Measurements from ENCODE around the gene COPZ1. TPM values are rescaled to one million over a fixed set of nuclear protein-coding genes. Genes with fewer than 3 reads are reported as not detected.
"Not testable (repeated sequence)": the region's sequence is repeated elsewhere in the genome, so short reads cannot be mapped to it uniquely, and the experiment has no call there.

Gene COPZ1
- total and polyA plus RNA-seq, 9 of the 15 experiments (the other 6 are each of a cell fraction or from before 2014, with no cell fraction given), result 137 to 487 (median 233) TPM

- peak in 1 of 3 experiments; percentile 72; a peak in 2 of 6 replicates for TF ChIP-seq ZBTB11 (CRISPR knock-in tag; IDR thresholded peaks at IDR 0.05)
Observed at GRCh38 chr12:54280468-54281260, 44.3 kb upstream of the COPZ1 start, which contains the start of gene HNRNPA1 (continued).

- peak overlapping the region; percentile 100 for H3K4me2 ChIP-seq (ENCODE audit: insufficient read depth, low read length)
- H3K9me1 ChIP-seq (ENCODE audit: control insufficient read depth, insufficient read depth, low read length); FAIRE-seq; in situ Hi-C loops (cut with MboI); ATAC-seq; H3K9me3 ChIP-seq (replicated peaks; ENCODE audit: control insufficient read depth, insufficient read depth, low read depth, low read length); intact Hi-C loops (cut with micrococcal nuclease); CTCF ChIA-PET (ENCODE audit: low intra/inter-chr PET ratio); BruUV-seq (replicated peaks); DNase-seq (ENCODE audit: extremely low read depth in 1 of 4, low spot score in 3 of 4); H3K27me3 ChIP-seq (ENCODE audit: control insufficient read depth in 2 of 2, insufficient read depth in 2 of 2, low read length in 2 of 2): not testable (repeated sequence)
- peaks cover 47% of the 10 kb centered on the region for H4K20me1 ChIP-seq (replicated peaks; ENCODE audit: control insufficient read depth, insufficient read depth, low read length)
- H3K36me3 ChIP-seq (ENCODE audit: control insufficient read depth, insufficient read depth, low read length), result peaks cover 77% of the 10 kb centered on the region
- POLR2A ChIA-PET, result interaction anchor here (0.6 to 3.8 kb wide), 27 partner anchors 11 to 1536 kb away, joined by 3 to 155 read pairs (median 4); partner anchors contain the start of genes COPZ1, NFE2, ORMDL2 and SARNP
- H3K4me1 ChIP-seq (replicated peaks in 1 of 2; ENCODE audit: control insufficient read depth in 2 of 2, insufficient read depth in 2 of 2, low read length in 2 of 2), result peaks cover 8 to 15% of the 10 kb centered on the region in 2 experiments; a peak in 3 of 5 replicates
- H2AFZ ChIP-seq (ENCODE audit: low read depth, low read length), result 0 out of 2 replicates have a peak overlapping the region, but pooled peaks have one; percentile 63
- peaks cover 95% of the 10 kb centered on the region for H3K79me2 ChIP-seq (ENCODE audit: control insufficient read depth, insufficient read depth, low read length)
- H3K9ac ChIP-seq (ENCODE audit: insufficient read depth in 1 of 2, low read depth in 2 of 2, low read length in 2 of 2), result peak overlapping the region; percentile 90 to 100
- H3K4me3 ChIP-seq, result peak overlapping the region; percentile 71
- WGBS (ENCODE audit: insufficient coverage, low coverage, missing lambda C conversion rate), result under 1% methylated on average over 10 of the region's 10 CpGs
- H3K27ac ChIP-seq (ENCODE audit: extremely low read depth, low read depth, low read length), result peak overlapping the region; percentile 99
- TF ChIP-seq ZNF584 (CRISPR knock-in tag; IDR thresholded peaks at IDR 0.05; ENCODE audit: low read depth) (0 out of 2 replicates have a peak, but pooled peaks have one; percentile 39), ELF4 (CRISPR knock-in tag; IDR thresholded peaks at IDR 0.05) (0 out of 2 replicates have a peak, but pooled peaks have one; percentile 39), TEAD1 (CRISPR knock-in tag; IDR thresholded peaks at IDR 0.05) (peak in 1 of 2 experiments; percentile 58; a peak in 2 of 4 replicates), RAD51 (IDR thresholded peaks at IDR 0.05; ENCODE audit: borderline replicate concordance, low read depth) (peak; percentile 22; the same call in 1 of the 2 replicates), SNIP1 (IDR thresholded peaks at IDR 0.05; ENCODE audit: low read depth) (0 out of 2 replicates have a peak, but pooled peaks have one; percentile 31), ZBED1 (IDR thresholded peaks at IDR 0.05) (0 out of 2 replicates have a peak, but pooled peaks have one; percentile 12), THAP7 (CRISPR knock-in tag; IDR thresholded peaks at IDR 0.05) (0 out of 2 replicates have a peak, but pooled peaks have one; percentile 5), ZNF395 (CRISPR knock-in tag; IDR thresholded peaks at IDR 0.05) (0 out of 2 replicates have a peak, but pooled peaks have one; percentile 81), HNRNPUL1 (IDR thresholded peaks at IDR 0.05; ENCODE audit: low read length) (0 out of 2 replicates have a peak, but pooled peaks have one; percentile 68)
Observed at GRCh38 chr12:54281261-54281638, 43.7 kb upstream of the COPZ1 start.
